Neural cell (in vitro differentiated cells): ENCODE data around the gene MSANTD3.
"Not testable (repeated sequence)": the region's sequence is repeated elsewhere in the genome, so short reads cannot be mapped to it uniquely, and the experiment has no call there.

ENCODE experiments used
- CTCF ChIP-seq: fragments of 450-650 bp; IDR thresholded peaks from 2 replicates; pipeline ENCODE4 v1.5.1; 2014; ENCODE audit warnings: antibody characterized with exemption, mild to moderate bottlenecking, moderate library complexity; ENCODE audit not compliant: poor library complexity, severe bottlenecking
- EP300 ChIP-seq: fragments of 450-650 bp; conservative IDR thresholded peaks from 2 replicates; pipeline ENCODE4 v1.6.1; 2014; ENCODE audit warnings: antibody characterized with exemption, mild to moderate bottlenecking, moderate library complexity; ENCODE audit not compliant: poor library complexity, severe bottlenecking
- EZH2 ChIP-seq: fragments of 200-600, 300-800 bp; shearing (Covaris generic), sonication (generic); IDR thresholded peaks from 2 replicates; pipeline ENCODE4 v1.6.1; 2014; ENCODE audit warnings: antibody characterized with exemption, low read length, borderline replicate concordance, mild to moderate bottlenecking; ENCODE audit not compliant: insufficient read depth, poor library complexity, severe bottlenecking
- MXI1 ChIP-seq: fragments of 450-650 bp; conservative IDR thresholded peaks from 2 replicates; pipeline ENCODE4 v1.6.1; 2014; ENCODE audit warnings: antibody characterized with exemption, mild to moderate bottlenecking; ENCODE audit not compliant: poor library complexity, severe bottlenecking
- POLR2AphosphoS5 ChIP-seq: IDR thresholded peaks from 2 replicates; pipeline ENCODE4 v1.6.1; 2012
- RAD21 ChIP-seq: fragments of 450-650 bp; conservative IDR thresholded peaks from 2 replicates; pipeline ENCODE4 v1.6.1; 2014; ENCODE audit warnings: antibody characterized with exemption, mild to moderate bottlenecking, moderate library complexity
- REST ChIP-seq: IDR thresholded peaks from 2 replicates; pipeline ENCODE4 v1.6.1; 2012; ENCODE audit warnings: borderline replicate concordance
- SMC3 ChIP-seq: fragments of 450-650 bp; conservative IDR thresholded peaks from 2 replicates; pipeline ENCODE4 v1.6.1; 2014; ENCODE audit warnings: antibody characterized with exemption, mild to moderate bottlenecking, moderate library complexity; ENCODE audit not compliant: poor library complexity
- TAF1 ChIP-seq: IDR thresholded peaks from 2 replicates; pipeline ENCODE4 v1.6.1; 2012; ENCODE audit warnings: low read depth

GRCh38 chr9:100392989-100393388 is 34.0 kb upstream of the MSANTD3 start:
- not testable (repeated sequence) for TF ChIP-seq EZH2, CTCF, TAF1, MXI1, POLR2AphosphoS5, SMC3, REST, EP300, RAD21
